Activated naive CD4-positive, alpha-beta T cell treated with anti-CD3 and anti-CD28 coated beads, Interleukin-2, amount 50 U/mL, for 72 hours (primary cell): ENCODE results near the gene RAPGEF4. TPM values are rescaled to one million over a fixed set of nuclear protein-coding genes. Genes with fewer than 3 reads are reported as not detected.

Experiments used
- ATAC-seq, 2 donors: fragments of 150-1000 bp; cut with Tn5 transposase; 2 replicates each; pipeline ENCODE4 v1.10.0; 2021; ENCODE audit warnings: mild to moderate bottlenecking in 2 of 2, moderate library complexity in 2 of 2
- DNase-seq, 2 donors: peaks; one replicate each; pipeline ENCODE4 v3.0.0; 2021 to 2022; ENCODE audit warnings: low spot score in 2 of 2
- H3K27ac Mint-ChIP-seq, 2 donors: one replicate each; pipeline ENCODE4 v1.8.0; 2022; ENCODE audit warnings: mild to moderate bottlenecking in 2 of 2, mixed read lengths in 2 of 2
- H3K36me3 Mint-ChIP-seq, 2 donors: one replicate each; pipeline ENCODE4 v1.8.0; 2022; ENCODE audit warnings: mixed read lengths in 2 of 2
- H3K9me3 Mint-ChIP-seq, 2 donors: one replicate each; pipeline ENCODE4 v1.8.0; 2022; ENCODE audit warnings: mixed read lengths in 2 of 2
- total RNA-seq, 2 donors: library from RNA; stranded (reverse); gene quantifications; one replicate each; pipeline ENCODE4 v1.2.3, GENCODE V29; 2022

The RAPGEF4 gene
- total RNA-seq, 2 donors from 2014 or later, result 1.0 to 1.3 TPM

DNA sequence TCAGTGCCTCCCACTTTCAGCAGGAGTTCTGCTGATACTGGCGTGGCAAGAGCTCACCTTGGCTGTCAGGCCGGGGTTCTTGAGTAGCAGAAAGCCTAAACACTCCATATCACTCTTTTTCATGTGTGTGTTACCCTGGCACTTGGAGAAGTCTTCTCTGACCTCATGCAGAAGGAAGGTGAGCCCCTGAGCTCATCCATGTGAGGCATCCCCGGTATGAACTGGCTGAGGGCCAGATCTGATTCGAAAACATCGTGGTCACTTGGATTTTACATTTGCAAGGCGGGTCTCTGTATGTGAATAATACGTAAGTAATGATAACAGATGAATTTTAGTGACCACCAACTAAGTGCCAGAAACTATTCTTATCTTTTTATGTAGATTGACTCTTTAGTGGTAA is 93.6 kb downstream of the RAPGEF4 start:
- ATAC-seq (no peak), DNase-seq (no peak)
- no peaks in the 10 kb centered on the region for H3K36me3 Mint-ChIP-seq
- no peak overlapping the region for H3K27ac Mint-ChIP-seq
- no peaks in the 10 kb centered on the region for H3K9me3 Mint-ChIP-seq

GRCh38 chr2:172830482-172830881 is 94.8 kb downstream of the RAPGEF4 start:
- Mint-ChIP-seq H3K9me3 (no peaks in the 10 kb centered on the region), H3K36me3 (no peaks in the 10 kb centered on the region), H3K27ac (no peak overlapping the region)
- DNase-seq, result no peak
- ATAC-seq, result no peak

DNA sequence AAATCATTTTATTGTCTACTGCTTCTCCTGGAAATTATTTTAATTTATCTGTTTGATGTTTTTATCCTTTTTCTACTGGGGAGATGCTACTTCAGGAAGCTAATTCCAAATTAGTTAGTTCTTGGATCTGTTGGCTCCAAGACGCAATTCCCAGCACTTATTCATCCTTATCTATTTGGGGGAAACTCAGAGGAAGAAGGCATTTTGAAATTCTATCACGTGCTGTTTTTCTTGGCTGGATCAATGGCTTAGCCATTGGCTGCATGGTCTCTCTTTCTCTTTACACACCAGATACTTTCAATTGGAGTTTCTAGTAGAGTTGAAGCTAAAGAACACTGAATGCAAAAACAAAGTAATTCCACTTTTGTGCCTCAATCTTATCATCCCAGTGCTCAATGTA is 98.3 kb downstream of the RAPGEF4 start:
- no peaks in the 10 kb centered on the region for H3K9me3 Mint-ChIP-seq
- ATAC-seq, result no peak

GRCh38 chr2:172834881-172835280 is 99.2 kb downstream of the RAPGEF4 start:
- ATAC-seq, result no peak
- no peaks in the 10 kb centered on the region for H3K9me3 Mint-ChIP-seq
- H3K27ac Mint-ChIP-seq, result no peak overlapping the region
- H3K36me3 Mint-ChIP-seq, result no peaks in the 10 kb centered on the region
- no peak for DNase-seq

More for the DNA sequence above, 98.3 kb downstream of the RAPGEF4 start:
- Mint-ChIP-seq H3K27ac (no peak overlapping the region), H3K36me3 (no peaks in the 10 kb centered on the region)
- no peak for DNase-seq

DNA sequence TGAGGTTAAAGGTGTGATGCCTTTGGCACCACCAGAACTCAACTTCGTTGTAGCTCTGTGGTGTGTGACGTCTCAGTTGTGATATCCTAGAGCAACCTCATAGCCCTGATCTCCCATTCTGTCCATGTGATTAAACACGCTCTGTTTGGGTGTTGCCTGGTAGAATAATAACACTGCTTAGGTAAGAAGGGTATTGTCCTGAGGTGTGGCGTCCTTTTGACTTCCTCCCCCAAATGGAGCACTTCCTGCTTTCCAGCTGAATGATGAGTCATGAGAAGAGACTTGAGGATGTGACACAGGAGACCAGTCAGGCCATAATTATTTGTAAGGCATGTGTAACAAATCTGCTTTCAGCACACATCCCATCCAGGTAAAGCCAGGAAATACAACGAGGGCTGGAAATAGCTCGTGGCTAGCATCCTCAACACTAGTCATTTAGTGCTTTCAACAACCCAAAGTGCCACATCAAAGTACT is 100.7 kb downstream of the RAPGEF4 start:
- Mint-ChIP-seq H3K36me3 (no peaks in the 10 kb centered on the region), H3K27ac (no peak overlapping the region), H3K9me3 (no peaks in the 10 kb centered on the region)
- DNase-seq, result peak in 1 of 2 donors; percentile 7
- ATAC-seq, result peak; percentile 14 to 86

GRCh38 chr2:172836827-172837226 is 101.2 kb downstream of the RAPGEF4 start:
- no peak overlapping the region for H3K27ac Mint-ChIP-seq
- H3K9me3 Mint-ChIP-seq, result no peaks in the 10 kb centered on the region
- no peaks in the 10 kb centered on the region for H3K36me3 Mint-ChIP-seq
- DNase-seq, result no peak
- ATAC-seq, result peak in 1 of 2 donors; percentile 85

GRCh38 chr2:172839446-172839845 is 103.8 kb downstream of the RAPGEF4 start:
- DNase-seq, result no peak
- no peak for ATAC-seq
- no peaks in the 10 kb centered on the region for H3K36me3 Mint-ChIP-seq
- no peak overlapping the region for H3K27ac Mint-ChIP-seq
- no peaks in the 10 kb centered on the region for H3K9me3 Mint-ChIP-seq

DNA sequence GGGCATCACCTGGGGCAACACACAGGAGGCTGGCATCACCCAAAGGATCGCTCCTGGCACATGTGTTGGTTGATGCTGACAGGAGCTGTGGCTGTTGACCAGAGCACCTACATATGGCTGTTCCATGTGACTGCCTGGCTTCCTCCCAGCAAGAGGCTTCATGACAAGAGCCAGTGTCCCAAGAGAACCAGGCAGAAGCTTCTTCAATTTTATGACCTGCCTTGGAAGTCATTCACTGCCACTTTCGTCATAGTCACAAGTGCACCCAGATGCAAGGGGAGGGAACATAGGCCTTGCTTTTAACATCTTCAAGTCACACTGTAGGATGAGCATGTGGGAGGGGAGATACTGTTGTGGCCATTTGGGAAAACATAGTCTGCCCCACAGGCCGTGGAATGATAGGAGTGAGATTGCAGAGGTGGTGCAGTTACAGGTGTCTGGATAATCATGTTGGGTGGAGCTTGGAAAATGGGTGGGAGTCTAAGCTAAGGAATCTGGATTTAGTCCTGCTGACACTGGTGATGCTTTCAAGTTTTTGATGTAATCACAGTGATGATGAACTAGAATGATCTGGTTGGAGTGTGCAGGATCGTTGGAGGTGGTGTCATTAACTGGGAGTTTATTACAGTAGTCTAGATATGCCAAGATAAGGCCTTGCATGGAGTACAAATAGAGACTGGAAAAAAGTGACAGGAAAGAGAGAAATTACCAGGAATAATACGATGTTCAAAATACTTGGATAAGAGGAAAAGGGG is 107.0 kb downstream of the RAPGEF4 start:
- Mint-ChIP-seq H3K27ac (peak overlapping the region in 1 of 2 donors; percentile 9), H3K36me3 (no peaks in the 10 kb centered on the region), H3K9me3 (no peaks in the 10 kb centered on the region)
- DNase-seq (no peak), ATAC-seq (no peak)

DNA sequence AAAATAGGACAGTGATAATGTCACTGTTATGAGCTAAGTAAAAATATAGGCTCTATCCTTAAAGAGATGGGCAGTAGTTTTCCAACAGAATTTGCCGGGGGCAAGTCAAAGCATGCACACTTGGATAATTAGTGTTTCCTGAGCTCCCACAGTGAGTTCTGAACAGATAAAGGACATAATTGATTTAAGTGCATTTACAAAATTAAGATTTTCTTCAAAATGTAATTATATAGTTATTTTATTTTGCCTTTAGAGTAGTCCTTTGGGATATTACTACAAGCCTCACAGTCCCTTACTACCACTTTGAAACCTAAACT is 107.6 kb downstream of the RAPGEF4 start:
- H3K36me3 Mint-ChIP-seq, result no peaks in the 10 kb centered on the region
- H3K27ac Mint-ChIP-seq, result no peak overlapping the region
- H3K9me3 Mint-ChIP-seq, result no peaks in the 10 kb centered on the region

GRCh38 chr2:172843902-172844715 is 108.5 kb downstream of the RAPGEF4 start:
- Mint-ChIP-seq H3K27ac (no peak overlapping the region), H3K9me3 (no peaks in the 10 kb centered on the region), H3K36me3 (no peaks in the 10 kb centered on the region)
- ATAC-seq (no peak), DNase-seq (no peak)

More for the DNA sequence above, 107.6 kb downstream of the RAPGEF4 start:
- ATAC-seq (no peak), DNase-seq (no peak)

DNA sequence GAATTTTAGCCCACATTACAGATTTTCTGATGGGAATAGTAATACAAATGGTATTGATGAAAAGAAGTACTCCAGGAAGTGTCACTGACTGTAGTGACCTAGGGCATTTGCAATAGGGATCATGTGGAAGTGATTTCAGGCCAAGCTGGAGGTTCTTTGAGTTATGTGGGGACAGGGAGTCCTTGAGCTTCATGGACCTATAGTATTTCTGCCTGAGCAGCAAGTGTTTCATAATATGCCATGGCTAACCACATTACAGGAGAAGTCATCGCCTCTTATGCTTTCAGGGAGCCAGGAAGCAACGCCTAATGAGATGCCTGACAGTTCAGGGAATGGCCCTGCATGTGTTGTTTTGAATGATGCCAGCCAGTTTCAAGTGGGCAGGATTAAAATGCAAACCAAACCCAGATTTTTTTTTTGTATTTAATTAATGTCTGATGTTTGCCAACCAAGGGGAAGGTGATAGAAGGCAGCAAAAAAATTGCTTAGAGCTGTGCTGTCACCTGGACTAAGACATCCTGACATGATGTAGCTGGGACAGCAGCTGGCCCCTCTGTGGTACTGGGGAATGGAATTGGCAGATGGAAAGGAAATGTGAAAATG is 109.5 kb downstream of the RAPGEF4 start:
- Mint-ChIP-seq H3K27ac (no peak overlapping the region), H3K36me3 (no peaks in the 10 kb centered on the region), H3K9me3 (no peaks in the 10 kb centered on the region)
- no peak for DNase-seq
- no peak for ATAC-seq

DNA sequence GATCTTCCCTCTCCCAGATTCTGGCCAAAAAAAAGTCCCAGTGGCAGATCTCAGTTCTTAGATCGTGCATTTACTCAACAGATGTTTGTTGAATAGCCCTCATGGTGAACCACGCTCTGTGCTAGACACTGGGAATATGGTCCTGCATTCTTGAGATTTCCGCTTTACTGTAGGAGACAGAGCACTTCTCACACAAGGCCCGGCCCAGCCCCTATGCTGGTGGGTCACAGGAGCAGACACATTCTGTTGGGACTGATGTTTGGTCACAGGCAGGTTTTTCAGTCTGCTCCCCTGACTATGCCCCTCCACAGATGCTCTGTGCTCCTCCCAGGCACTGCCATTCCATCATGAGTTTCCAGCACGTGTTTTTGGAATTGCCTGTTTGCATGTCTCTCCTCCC is 110.9 kb downstream of the RAPGEF4 start:
- no peak overlapping the region for H3K27ac Mint-ChIP-seq
- peaks cover 0 to 7% of the 10 kb centered on the region in 2 donors for H3K9me3 Mint-ChIP-seq
- DNase-seq (no peak), ATAC-seq (no peak)
- peaks cover 0 to 6% of the 10 kb centered on the region in 2 donors for H3K36me3 Mint-ChIP-seq

DNA sequence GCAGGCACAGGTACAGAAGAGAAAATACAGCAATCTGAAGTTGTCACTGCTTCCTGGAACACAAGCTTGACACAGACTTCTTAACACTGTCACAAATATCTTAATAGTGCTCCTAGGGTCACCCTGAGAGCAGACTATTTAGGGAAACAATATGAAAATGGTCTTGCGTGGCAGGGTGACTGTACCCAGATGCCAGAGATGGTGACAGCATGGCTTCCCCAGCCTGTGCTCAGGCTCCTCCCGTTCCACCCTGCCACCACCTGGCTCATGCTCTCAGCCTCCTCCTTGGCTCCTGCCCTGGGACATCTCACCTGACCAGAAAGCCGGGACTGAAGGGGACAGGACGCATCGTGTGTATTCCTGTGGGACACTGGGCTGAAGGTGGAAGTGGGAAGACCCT is 111.5 kb downstream of the RAPGEF4 start:
- peaks cover 0 to 7% of the 10 kb centered on the region in 2 donors for H3K9me3 Mint-ChIP-seq
- H3K27ac Mint-ChIP-seq, result no peak overlapping the region
- ATAC-seq (no peak), DNase-seq (no peak)
- peaks cover 0 to 6% of the 10 kb centered on the region in 2 donors for H3K36me3 Mint-ChIP-seq

DNA sequence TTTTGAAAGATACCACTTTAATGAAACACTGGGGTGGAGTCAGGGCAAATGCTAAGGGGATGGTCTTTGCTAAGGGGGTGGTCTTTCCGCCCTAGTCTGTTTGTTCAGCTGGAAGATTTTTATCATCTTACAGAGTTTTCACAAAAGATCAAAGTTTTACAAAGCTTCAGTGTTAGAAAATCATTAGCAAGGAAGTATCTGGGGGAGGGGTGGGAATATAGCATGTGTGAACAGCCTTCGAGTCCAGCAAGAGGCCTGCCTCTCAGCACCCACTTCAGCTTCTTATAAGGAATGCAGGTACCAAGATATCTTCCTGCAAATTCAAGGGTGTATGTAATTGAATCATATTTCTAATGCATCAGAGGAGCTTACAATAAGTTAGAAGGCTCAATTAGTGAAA is 112.9 kb downstream of the RAPGEF4 start:
- H3K27ac Mint-ChIP-seq, result no peak overlapping the region
- H3K9me3 Mint-ChIP-seq, result peaks cover 0 to 7% of the 10 kb centered on the region in 2 donors
- H3K36me3 Mint-ChIP-seq, result peaks cover 0 to 6% of the 10 kb centered on the region in 2 donors
- ATAC-seq (no peak), DNase-seq (no peak)

DNA sequence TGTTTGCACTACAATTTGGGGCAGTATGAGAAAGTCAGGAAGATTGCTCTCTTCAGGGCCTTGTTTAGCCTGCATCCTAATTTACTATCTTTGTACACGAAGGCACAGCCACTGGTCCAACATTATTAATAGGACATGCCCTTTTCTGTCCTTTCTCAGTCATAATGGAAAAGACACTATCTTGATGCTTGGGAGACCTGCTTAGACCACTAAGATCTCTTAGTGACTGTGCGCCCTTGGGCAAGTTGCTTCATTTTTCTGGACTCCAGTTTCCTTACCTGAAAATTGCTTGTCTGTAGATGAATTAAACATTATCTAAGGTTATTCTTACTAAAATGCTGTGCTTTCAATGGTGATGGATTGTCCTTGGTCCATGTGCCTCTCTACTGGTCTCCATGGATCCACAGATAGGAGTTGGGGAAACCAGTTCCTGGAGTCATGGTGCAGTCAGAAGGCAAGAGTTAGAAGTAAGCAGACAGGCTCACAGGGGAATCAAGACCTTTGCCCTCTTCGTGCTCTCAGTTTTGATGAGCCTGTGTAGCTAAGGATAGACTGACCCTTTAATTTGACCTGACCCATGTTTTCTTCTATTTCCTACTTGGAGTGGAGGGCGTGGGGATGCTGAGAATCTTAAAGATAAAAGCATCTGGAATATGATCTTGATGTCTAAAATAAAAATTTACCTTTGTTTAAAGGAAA is 114.0 kb downstream of the RAPGEF4 start:
- Mint-ChIP-seq H3K27ac (no peak overlapping the region), H3K36me3 (peaks cover 0 to 6% of the 10 kb centered on the region in 2 donors), H3K9me3 (peaks cover 0 to 7% of the 10 kb centered on the region in 2 donors)
- ATAC-seq, result no peak
- DNase-seq, result no peak

DNA sequence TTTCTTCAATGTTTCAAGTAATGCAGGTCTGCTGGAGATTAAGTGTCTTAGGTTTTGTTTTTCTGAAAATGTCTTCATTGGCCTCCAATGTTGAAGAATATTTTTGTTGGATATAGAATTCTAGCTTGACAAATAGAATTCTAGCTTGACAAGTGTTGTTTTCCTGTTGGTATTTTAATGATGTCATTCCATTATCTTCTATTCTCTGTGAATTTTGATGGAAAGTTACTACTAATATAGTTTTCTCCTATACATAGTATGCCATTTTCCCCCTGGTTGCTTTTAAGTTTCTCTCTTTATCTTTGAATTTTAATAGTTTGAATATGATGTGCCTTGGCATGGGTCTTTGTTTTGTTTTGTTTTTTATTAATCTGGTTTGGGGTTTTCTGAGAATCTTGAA is 119.9 kb downstream of the RAPGEF4 start:
- ATAC-seq, result no peak
- no peak for DNase-seq
- Mint-ChIP-seq H3K27ac (no peak overlapping the region), H3K9me3 (peaks cover 0 to 17% of the 10 kb centered on the region in 2 donors), H3K36me3 (peaks cover 0 to 10% of the 10 kb centered on the region in 2 donors)

GRCh38 chr2:172856606-172857005 is 121.0 kb downstream of the RAPGEF4 start:
- ATAC-seq (peak; percentile 45 to 95), DNase-seq (no peak)
- peaks cover 0 to 5% of the 10 kb centered on the region in 2 donors for H3K36me3 Mint-ChIP-seq
- H3K27ac Mint-ChIP-seq, result no peak overlapping the region
- peaks cover 0 to 10% of the 10 kb centered on the region in 2 donors for H3K9me3 Mint-ChIP-seq
